Nephron progenitor cell (in vitro differentiated cells): ENCODE results near the gene UBE2E3.
"Not testable (repeated sequence)": the region's sequence is repeated elsewhere in the genome, so short reads cannot be mapped to it uniquely, and the experiment has no call there.

Experiments used
- DNase-seq: peaks from one replicate; pipeline ENCODE4 v3.0.0; 2021
- H3K27ac Mint-ChIP-seq: 2 replicates; pipeline ENCODE4 v1.8.0; 2021; ENCODE audit warnings: mild to moderate bottlenecking, moderate library complexity, mixed read lengths
- H3K27me3 Mint-ChIP-seq: 2 replicates; pipeline ENCODE4 v1.8.0; 2021; ENCODE audit warnings: mild to moderate bottlenecking, low read depth, mixed read lengths; ENCODE audit not compliant: poor library complexity
- H3K36me3 Mint-ChIP-seq: 2 replicates; pipeline ENCODE4 v1.8.0; 2021; ENCODE audit warnings: low read depth, mixed read lengths
- H3K4me1 Mint-ChIP-seq: 2 replicates; pipeline ENCODE4 v1.8.0; 2021; ENCODE audit warnings: mixed read lengths
- H3K4me3 Mint-ChIP-seq: 2 replicates; pipeline ENCODE4 v1.8.0; 2021; ENCODE audit warnings: mild to moderate bottlenecking, moderate library complexity, mixed read lengths
- H3K9me3 Mint-ChIP-seq: 2 replicates; pipeline ENCODE4 v1.8.0; 2021; ENCODE audit warnings: mild to moderate bottlenecking, moderate library complexity, mixed read lengths
- TF ChIP-seq, protein P1 (sequence below): fragments of 200-600 bp; sonication (generic); IDR thresholded peaks from 2 replicates; pipeline ENCODE4 v1.5.0; 2021; ENCODE audit warnings: antibody characterized with exemption

UBE2E3 gene

GRCh38 chr2:181076658-181077057, 96.3 kb downstream of the UBE2E3 start:
- no peak overlapping the region for H3K27ac Mint-ChIP-seq
- no peak overlapping the region for H3K4me3 Mint-ChIP-seq
- TF ChIP-seq, protein P1, sequence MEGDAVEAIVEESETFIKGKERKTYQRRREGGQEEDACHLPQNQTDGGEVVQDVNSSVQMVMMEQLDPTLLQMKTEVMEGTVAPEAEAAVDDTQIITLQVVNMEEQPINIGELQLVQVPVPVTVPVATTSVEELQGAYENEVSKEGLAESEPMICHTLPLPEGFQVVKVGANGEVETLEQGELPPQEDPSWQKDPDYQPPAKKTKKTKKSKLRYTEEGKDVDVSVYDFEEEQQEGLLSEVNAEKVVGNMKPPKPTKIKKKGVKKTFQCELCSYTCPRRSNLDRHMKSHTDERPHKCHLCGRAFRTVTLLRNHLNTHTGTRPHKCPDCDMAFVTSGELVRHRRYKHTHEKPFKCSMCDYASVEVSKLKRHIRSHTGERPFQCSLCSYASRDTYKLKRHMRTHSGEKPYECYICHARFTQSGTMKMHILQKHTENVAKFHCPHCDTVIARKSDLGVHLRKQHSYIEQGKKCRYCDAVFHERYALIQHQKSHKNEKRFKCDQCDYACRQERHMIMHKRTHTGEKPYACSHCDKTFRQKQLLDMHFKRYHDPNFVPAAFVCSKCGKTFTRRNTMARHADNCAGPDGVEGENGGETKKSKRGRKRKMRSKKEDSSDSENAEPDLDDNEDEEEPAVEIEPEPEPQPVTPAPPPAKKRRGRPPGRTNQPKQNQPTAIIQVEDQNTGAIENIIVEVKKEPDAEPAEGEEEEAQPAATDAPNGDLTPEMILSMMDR: no peak
- H3K27me3 Mint-ChIP-seq: no peaks in the 10 kb centered on the region
- H3K9me3 Mint-ChIP-seq: no peaks in the 10 kb centered on the region
- H3K36me3 Mint-ChIP-seq: no peaks in the 10 kb centered on the region
- H3K4me1 Mint-ChIP-seq: peaks cover 16% of the 10 kb centered on the region
- DNase-seq: no peak

DNA sequence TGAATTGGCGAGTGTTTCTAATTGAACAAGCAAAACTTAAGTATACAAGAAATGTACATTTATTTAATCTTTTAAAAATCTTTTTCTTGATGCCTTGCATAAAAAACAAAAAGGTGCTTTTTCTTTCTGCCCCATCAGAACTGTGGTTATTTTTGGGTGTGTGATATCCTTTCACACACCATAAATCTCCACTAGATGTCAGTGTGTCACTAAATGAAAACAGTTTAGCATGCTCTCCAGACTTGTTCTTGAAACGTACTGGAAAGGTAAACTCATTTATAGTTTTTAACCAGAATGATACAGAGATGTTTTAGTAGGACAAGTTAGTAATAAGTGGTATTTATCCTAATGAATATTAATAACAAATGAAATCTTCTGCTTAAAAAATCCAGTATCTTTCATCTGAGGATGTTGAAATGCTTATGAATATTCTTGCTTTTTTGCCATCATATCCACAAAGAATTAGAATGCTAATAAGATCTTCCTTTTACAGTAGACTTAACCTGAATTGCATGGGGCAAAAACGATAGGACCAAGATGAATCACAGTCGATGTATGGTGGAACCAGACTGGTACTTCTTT, 96.8 kb downstream of the UBE2E3 start:
- TF ChIP-seq, protein P1: peak; percentile 70
- no peaks in the 10 kb centered on the region for H3K9me3 Mint-ChIP-seq
- DNase-seq: peak; percentile 4

DNA sequence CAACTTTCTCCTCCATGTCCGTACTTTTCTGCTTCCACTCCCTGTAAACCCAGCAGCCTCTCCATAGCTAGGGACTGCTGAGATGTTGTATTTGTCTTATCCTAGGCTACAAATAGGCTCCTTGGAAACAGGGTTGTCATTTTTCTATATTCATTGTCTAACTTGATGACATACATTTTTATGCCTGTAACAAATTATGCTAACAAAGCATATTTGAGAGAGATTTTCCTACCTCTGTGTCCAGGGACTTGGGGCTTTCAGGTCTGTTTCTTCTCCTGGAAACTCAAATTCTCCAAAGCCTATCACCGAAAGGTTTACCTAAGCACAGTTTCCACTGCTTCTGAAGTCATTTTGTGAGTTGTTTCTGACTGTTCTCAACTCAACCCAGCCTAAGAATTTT, 102.7 kb downstream of the UBE2E3 start:
- H3K9me3 Mint-ChIP-seq: no peaks in the 10 kb centered on the region
- no peak for DNase-seq
- H3K27ac Mint-ChIP-seq: no peak overlapping the region
- H3K36me3 Mint-ChIP-seq: no peaks in the 10 kb centered on the region
- no peaks in the 10 kb centered on the region for H3K27me3 Mint-ChIP-seq
- H3K4me3 Mint-ChIP-seq: no peak overlapping the region
- no peaks in the 10 kb centered on the region for H3K4me1 Mint-ChIP-seq
- TF ChIP-seq, protein P1: no peak

More for the DNA sequence above, 96.8 kb downstream of the UBE2E3 start:
- Mint-ChIP-seq H3K27ac (no peak overlapping the region), H3K27me3 (no peaks in the 10 kb centered on the region), H3K4me1 (peaks cover 11% of the 10 kb centered on the region), H3K36me3 (no peaks in the 10 kb centered on the region), H3K4me3 (no peak overlapping the region)

DNA sequence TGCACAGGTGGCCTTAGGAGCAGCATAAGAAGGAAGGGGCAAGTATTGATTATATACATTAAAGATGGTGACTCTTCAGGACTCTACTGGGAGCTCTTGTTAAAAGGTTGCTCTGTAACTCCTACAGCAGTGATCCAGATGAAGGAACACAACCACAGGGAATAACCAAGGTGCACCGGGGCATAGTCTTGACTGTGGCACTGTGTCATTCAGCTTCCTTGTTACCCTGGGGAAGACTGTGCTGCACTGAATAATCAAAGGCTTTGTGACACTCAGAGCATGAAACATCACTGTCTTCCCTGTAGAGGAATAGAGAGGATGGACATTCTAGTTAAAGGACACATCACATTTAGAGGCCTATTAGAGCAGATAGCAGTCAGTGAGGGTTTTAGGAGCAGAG, 105.3 kb downstream of the UBE2E3 start:
- Mint-ChIP-seq H3K27me3 (no peaks in the 10 kb centered on the region), H3K27ac (no peak overlapping the region), H3K36me3 (peaks cover 11% of the 10 kb centered on the region), H3K4me3 (no peak overlapping the region), H3K4me1 (no peaks in the 10 kb centered on the region), H3K9me3 (peaks cover 19% of the 10 kb centered on the region)
- TF ChIP-seq, protein P1: no peak
- no peak for DNase-seq

GRCh38 chr2:181091920-181092319, 111.5 kb downstream of the UBE2E3 start:
- H3K4me1 Mint-ChIP-seq, DNase-seq, H3K27ac Mint-ChIP-seq, H3K27me3 Mint-ChIP-seq, H3K4me3 Mint-ChIP-seq: not testable (repeated sequence)
- H3K36me3 Mint-ChIP-seq: peaks cover 22% of the 10 kb centered on the region
- H3K9me3 Mint-ChIP-seq: peaks cover 70% of the 10 kb centered on the region

DNA sequence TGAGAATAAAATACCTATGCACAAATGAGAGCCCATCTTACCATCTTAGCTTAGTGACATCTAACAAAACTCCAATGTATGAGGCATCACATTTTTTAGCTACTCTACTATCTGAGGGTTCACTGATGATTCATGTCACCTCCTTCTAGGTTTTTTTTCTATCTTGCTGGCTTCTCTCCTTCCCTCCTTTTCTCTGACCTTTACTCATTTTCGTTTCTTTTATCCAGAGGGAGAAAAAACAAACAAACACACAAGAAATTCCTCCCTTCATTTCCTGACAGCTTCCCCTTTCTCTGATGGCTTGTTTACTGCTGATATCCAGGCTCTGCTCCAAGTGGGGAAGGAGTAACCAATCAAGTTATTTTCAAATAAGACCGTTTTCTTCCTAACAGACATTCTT, 115.1 kb downstream of the UBE2E3 start:
- H3K9me3 Mint-ChIP-seq: peaks cover 54% of the 10 kb centered on the region
- no peak overlapping the region for H3K27ac Mint-ChIP-seq
- no peak overlapping the region for H3K4me3 Mint-ChIP-seq
- H3K27me3 Mint-ChIP-seq: no peaks in the 10 kb centered on the region
- TF ChIP-seq, protein P1: no peak
- DNase-seq: no peak
- peaks cover 13% of the 10 kb centered on the region for H3K36me3 Mint-ChIP-seq
- no peaks in the 10 kb centered on the region for H3K4me1 Mint-ChIP-seq
